Neural progenitor cell (in vitro differentiated cells): ENCODE results near the gene NCKAP5. TPM values are rescaled to one million over a fixed set of nuclear protein-coding genes. Genes with fewer than 3 reads are reported as not detected.

Source experiments
- DNase-seq: peaks from one replicate; pipeline ENCODE4 v3.0.0-alpha.2; 2016; ENCODE audit warnings: low spot score
- H2AFZ ChIP-seq: fragments of 200-600 bp; sonication (generic); replicated peaks from 2 replicates; pipeline ENCODE4 v1.6.1; 2016; ENCODE audit warnings: antibody characterized with exemption
- H3F3A ChIP-seq: fragments of 200-600 bp; sonication (generic); 2 replicates; pipeline ENCODE4 v1.6.1; 2016; ENCODE audit warnings: antibody characterized with exemption, low read depth
- H3K27ac ChIP-seq: fragments of 200-600 bp; sonication (generic); 2 replicates; pipeline ENCODE4 v1.5.1; 2016; ENCODE audit warnings: mild to moderate bottlenecking
- H3K27me3 ChIP-seq: fragments of 200-600 bp; sonication (generic); 2 replicates; pipeline ENCODE4 v1.6.1; 2016; ENCODE audit warnings: mild to moderate bottlenecking, moderate library complexity
- H3K36me3 ChIP-seq: fragments of 200-600 bp; sonication (generic); 2 replicates; pipeline ENCODE4 v1.5.1; 2016
- H3K4me1 ChIP-seq: fragments of 200-600 bp; sonication (generic); 2 replicates; pipeline ENCODE4 v1.6.1; 2016; ENCODE audit warnings: mixed run types
- H3K4me2 ChIP-seq: fragments of 200-600 bp; sonication (generic); 2 replicates; pipeline ENCODE4 v1.6.1; 2016
- H3K4me3 ChIP-seq: fragments of 200-600 bp; sonication (generic); 2 replicates; pipeline ENCODE4 v1.5.1; 2016
- H3K79me2 ChIP-seq: fragments of 200-600 bp; sonication (generic); 2 replicates; pipeline ENCODE4 v1.6.1; 2016; ENCODE audit warnings: low read depth
- H3K9ac ChIP-seq: fragments of 200-600 bp; sonication (generic); 2 replicates; pipeline ENCODE4 v1.6.1; 2016
- H3K9me3 ChIP-seq: fragments of 200-600 bp; sonication (generic); 2 replicates; pipeline ENCODE4 v1.5.1; 2016; ENCODE audit warnings: low read depth
- H4K20me1 ChIP-seq: fragments of 200-600 bp; sonication (generic); 2 replicates; pipeline ENCODE4 v1.6.1; 2016; ENCODE audit warnings: low read depth
- H3K27ac Mint-ChIP-seq: 3 replicates; pipeline ENCODE4 v1.8.0; 2021; ENCODE audit warnings: mixed read lengths
- H3K27me3 Mint-ChIP-seq: 2 replicates; pipeline ENCODE4 v1.8.0; 2022; ENCODE audit warnings: low read depth, mild to moderate bottlenecking, inconsistent platforms, moderate library complexity, mixed read lengths; ENCODE audit not compliant: insufficient read depth
- H3K36me3 Mint-ChIP-seq: 3 replicates; pipeline ENCODE4 v1.8.0; 2021; ENCODE audit warnings: mixed read lengths
- H3K4me1 Mint-ChIP-seq: 3 replicates; pipeline ENCODE4 v1.8.0; 2021; ENCODE audit warnings: mixed read lengths
- H3K4me3 Mint-ChIP-seq: 3 replicates; pipeline ENCODE4 v1.8.0; 2021; ENCODE audit warnings: mild to moderate bottlenecking, moderate library complexity, mixed read lengths
- H3K9me3 Mint-ChIP-seq: 3 replicates; pipeline ENCODE4 v1.8.0; 2020; ENCODE audit warnings: mixed read lengths
- CTCF ChIP-seq: fragments of 200-600 bp; sonication (generic); IDR thresholded peaks from 2 replicates; pipeline ENCODE4 v1.5.1; 2017; ENCODE audit warnings: antibody characterized with exemption, mild to moderate bottlenecking
- EZH2 ChIP-seq: fragments of 200-600 bp; sonication (generic); IDR thresholded peaks from 2 replicates; pipeline ENCODE4 v1.6.1; 2017; ENCODE audit warnings: antibody characterized with exemption, mild to moderate bottlenecking, moderate library complexity
- EZH2phosphoT487 ChIP-seq: fragments of 200-600 bp; sonication (generic); IDR thresholded peaks from 2 replicates; pipeline ENCODE4 v1.6.1; 2017; ENCODE audit warnings: antibody characterized with exemption
- total RNA-seq: library from RNA; depleted of rRNA; stranded (reverse); fragments of >200 nt; gene quantifications from 2 replicates; pipeline ENCODE4 v1.2.3, GENCODE V29; 2015; ENCODE audit warnings: low replicate concordance

Gene NCKAP5
- total RNA-seq, 1 donor from 2014 or later = 0.47 TPM

GRCh38 chr2:133456971-133457370 lies 111.3 kb downstream of the NCKAP5 start:
- H3K9me3 ChIP-seq = no peaks in the 10 kb centered on the region
- H3K27ac ChIP-seq = no peak overlapping the region
- no peaks in the 10 kb centered on the region for H3K79me2 ChIP-seq
- H3K9me3 Mint-ChIP-seq = peaks cover 5% of the 10 kb centered on the region
- no peak for TF ChIP-seq EZH2phosphoT487
- no peak for TF ChIP-seq CTCF
- TF ChIP-seq EZH2 = no peak
- H3K36me3 ChIP-seq = no peaks in the 10 kb centered on the region
- no peaks in the 10 kb centered on the region for H3K4me1 ChIP-seq
- H3K4me3 ChIP-seq = no peak overlapping the region
- no peaks in the 10 kb centered on the region for H4K20me1 ChIP-seq
- H3K36me3 Mint-ChIP-seq = peaks cover 8% of the 10 kb centered on the region
- H3F3A ChIP-seq = no peaks in the 10 kb centered on the region
- no peak for DNase-seq
- no peak overlapping the region for H2AFZ ChIP-seq
- no peaks in the 10 kb centered on the region for H3K4me1 Mint-ChIP-seq
- no peak overlapping the region for H3K27ac Mint-ChIP-seq
- H3K4me2 ChIP-seq = no peak overlapping the region
- H3K4me3 Mint-ChIP-seq = no peak overlapping the region
- H3K27me3 ChIP-seq = no peaks in the 10 kb centered on the region
- no peak overlapping the region for H3K9ac ChIP-seq
- no peaks in the 10 kb centered on the region for H3K27me3 Mint-ChIP-seq

- no peak for DNase-seq
- Histone ChIP-seq H3F3A (no peaks in the 10 kb centered on the region), H3K4me1 (no peaks in the 10 kb centered on the region), H3K9ac (no peak overlapping the region), H3K36me3 (no peaks in the 10 kb centered on the region), H2AFZ (no peak overlapping the region), H4K20me1 (no peaks in the 10 kb centered on the region), H3K27ac (no peak overlapping the region), H3K4me3 (no peak overlapping the region), H3K4me2 (no peak overlapping the region), H3K27me3 (no peaks in the 10 kb centered on the region), H3K79me2 (no peaks in the 10 kb centered on the region), H3K9me3 (no peaks in the 10 kb centered on the region)
- H3K27me3 Mint-ChIP-seq = no peaks in the 10 kb centered on the region
- no peaks in the 10 kb centered on the region for H3K4me1 Mint-ChIP-seq
- H3K9me3 Mint-ChIP-seq = peaks cover 5% of the 10 kb centered on the region
- no peak overlapping the region for H3K4me3 Mint-ChIP-seq
- no peak for TF ChIP-seq EZH2
- no peak for TF ChIP-seq EZH2phosphoT487
- TF ChIP-seq CTCF = no peak
- H3K27ac Mint-ChIP-seq = no peak overlapping the region
- peaks cover 8% of the 10 kb centered on the region for H3K36me3 Mint-ChIP-seq
Measured at GRCh38 chr2:133456156-133456555, 112.1 kb downstream of the NCKAP5 start.

- Histone ChIP-seq H3K79me2 (no peaks in the 10 kb centered on the region), H3K27me3 (no peaks in the 10 kb centered on the region), H4K20me1 (no peaks in the 10 kb centered on the region), H3K27ac (no peak overlapping the region), H3K4me2 (no peak overlapping the region), H3K36me3 (no peaks in the 10 kb centered on the region), H2AFZ (no peak overlapping the region), H3K9me3 (no peaks in the 10 kb centered on the region), H3K9ac (no peak overlapping the region), H3K4me3 (no peak overlapping the region), H3F3A (no peaks in the 10 kb centered on the region), H3K4me1 (no peaks in the 10 kb centered on the region)
- peaks cover 5% of the 10 kb centered on the region for H3K9me3 Mint-ChIP-seq
- no peaks in the 10 kb centered on the region for H3K27me3 Mint-ChIP-seq
- no peak overlapping the region for H3K4me3 Mint-ChIP-seq
- no peak for DNase-seq
- H3K4me1 Mint-ChIP-seq = no peaks in the 10 kb centered on the region
- H3K27ac Mint-ChIP-seq = no peak overlapping the region
- TF ChIP-seq EZH2 = no peak
- TF ChIP-seq CTCF = no peak
- TF ChIP-seq EZH2phosphoT487 = no peak
- H3K36me3 Mint-ChIP-seq = peaks cover 7% of the 10 kb centered on the region
Measured at GRCh38 chr2:133453032-133453431, 115.2 kb downstream of the NCKAP5 start.
